Retina (tissue), 1 donor: Measurements from ENCODE around the gene EPM2A.
"Not testable (repeated sequence)": the region's sequence is repeated elsewhere in the genome, so short reads cannot be mapped to it uniquely, and the experiment has no call there.

Source experiments
- DNase-seq: peaks from one replicate; pipeline ENCODE4 v3.0.0-alpha.2; 2016

EPM2A gene

DNA sequence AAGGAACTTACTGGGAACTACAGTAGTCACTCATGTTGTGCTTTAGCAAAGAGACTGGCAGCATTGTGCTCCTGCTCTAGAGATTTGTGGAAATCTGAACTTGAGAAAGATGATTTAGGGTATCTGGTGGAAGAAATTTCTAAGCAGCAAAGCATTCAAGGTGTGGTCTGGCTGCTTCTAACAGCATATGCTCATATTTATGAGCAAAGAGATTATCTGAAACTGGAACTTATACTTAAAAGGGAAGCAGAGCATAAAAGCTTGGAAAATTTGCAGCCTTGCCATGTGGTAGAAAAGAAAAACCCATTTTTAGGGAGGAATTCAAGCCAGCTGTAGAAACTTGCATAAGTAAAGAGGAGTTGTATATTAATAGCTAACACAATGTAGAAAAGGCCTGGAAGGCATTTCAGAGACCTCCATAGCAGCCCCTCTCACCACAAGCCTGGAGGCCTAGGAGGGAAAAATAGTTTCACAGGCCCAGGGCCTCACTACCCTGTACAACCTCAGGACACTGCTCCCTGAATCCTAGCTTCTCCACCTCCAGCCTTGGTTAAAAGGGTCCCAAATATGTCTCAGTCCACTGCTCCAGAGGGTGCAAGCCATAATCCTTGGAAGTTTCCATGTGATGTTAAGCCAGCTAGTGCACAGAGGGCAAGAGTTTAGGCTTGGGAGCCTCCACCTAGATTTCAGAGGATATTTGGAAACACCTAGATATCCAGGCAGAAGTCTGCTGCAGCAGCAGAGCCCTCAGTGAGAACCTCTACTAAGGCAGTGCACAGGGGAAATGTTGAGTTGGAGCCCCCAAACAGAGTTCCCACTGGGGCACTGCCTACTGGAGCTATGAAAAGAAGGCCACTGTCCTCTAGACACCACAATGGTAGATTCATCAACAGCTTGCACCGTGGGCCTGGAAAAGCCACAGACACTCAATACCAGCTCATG lies 6.6 kb downstream of the EPM2A start:
- no peak for DNase-seq

DNA sequence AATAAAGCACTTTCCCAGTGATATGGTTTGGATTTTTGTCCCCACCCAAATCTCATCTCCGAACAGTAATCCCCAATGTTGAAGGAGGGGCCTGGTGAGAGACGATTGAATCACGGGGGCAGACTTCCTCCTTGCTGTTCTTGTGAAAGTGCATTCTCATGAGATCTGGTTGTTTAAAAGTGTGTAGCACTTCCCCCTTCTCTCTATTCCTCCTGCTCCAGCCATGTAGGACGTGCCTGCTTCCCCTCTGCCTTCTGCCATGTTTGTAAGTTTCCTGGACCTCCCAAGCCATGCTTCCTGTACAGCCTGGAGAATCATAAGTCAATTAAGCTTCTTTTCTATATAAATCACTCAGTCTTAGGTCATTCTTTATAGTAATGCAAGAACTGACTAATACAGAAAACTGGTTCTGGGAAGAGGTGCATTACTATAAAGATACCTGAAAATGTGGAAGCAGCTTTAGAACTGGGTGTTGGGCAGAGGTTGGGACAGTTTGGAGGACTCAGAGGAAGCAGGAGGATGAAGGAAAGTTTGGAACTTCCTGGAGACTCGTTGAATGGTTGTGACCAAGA lies 7.4 kb downstream of the EPM2A start:
- no peak for DNase-seq

DNA sequence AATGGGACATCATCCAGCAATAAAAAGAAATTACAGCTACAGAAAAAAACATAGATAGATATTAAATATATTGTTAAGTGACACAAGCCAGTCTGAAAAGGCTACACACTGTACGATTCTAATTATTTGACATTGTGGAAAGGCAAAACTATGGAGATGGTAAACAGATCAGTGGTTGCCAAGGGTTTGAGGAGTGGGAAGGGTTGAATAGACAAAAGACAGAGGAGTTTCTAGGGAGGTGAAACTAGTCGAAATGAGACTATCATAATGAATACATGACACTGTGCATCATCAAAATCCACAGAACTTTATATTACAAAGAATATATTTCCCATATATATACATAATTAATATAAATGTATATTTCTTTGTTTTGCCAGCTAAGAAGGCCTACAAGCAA lies 9.8 kb downstream of the EPM2A start:
- DNase-seq: no peak

DNA sequence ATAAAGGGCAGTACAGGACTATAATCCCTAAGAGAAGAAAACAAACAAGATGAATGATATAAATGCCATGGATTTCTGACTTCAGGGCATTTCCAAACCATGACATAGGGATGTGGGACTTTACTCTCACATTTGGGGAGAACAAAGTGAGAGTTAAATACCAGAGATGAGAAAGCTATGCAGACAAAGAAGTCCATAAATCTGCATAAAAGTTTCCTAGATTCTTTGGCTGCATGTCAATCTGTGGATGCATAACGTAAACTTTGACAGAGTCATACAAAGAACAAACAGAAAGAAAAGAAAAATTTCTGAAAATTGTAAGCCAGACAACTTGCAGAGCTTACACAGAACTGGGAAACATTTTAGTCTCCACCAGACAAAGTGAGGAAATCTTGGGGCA lies 11.7 kb downstream of the EPM2A start:
- no peak for DNase-seq

DNA sequence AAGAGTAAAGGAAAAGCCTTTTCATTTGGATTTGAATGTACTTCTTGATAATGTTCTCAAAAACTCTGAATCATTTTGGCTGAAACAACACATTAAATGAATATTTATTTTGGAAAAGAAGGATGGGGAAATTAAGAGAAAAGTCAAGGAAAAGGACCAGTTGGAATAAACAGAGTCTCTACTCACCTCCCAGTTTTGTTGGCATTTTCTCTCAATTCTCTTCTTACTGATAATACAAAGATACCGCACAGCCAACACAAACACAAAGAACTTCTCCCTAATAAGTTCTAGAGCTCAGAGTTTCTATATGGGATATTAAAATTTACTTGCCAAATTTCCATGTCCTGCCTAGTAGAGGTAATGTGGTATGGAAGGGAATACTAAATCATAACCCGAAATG lies 13.1 kb downstream of the EPM2A start:
- no peak for DNase-seq

DNA sequence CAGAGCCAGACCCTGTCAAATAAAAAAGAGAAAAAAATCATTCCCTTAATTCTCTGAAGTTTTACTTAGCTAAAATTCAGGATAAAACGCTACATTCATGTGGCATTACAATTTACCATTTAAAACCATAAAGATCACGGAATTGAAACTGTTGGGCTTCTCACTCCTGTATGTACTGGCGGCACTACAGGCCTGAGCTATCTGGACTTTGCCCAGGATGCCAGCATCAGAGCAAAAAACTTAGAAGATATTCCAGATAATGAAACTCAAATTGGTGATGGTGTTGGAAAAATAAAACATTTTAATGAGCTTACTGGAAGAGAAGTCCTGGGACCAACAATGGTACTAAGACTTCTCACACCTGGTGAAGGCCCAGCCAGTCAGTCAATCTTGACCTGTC lies 14.2 kb downstream of the EPM2A start:
- DNase-seq: no peak

DNA sequence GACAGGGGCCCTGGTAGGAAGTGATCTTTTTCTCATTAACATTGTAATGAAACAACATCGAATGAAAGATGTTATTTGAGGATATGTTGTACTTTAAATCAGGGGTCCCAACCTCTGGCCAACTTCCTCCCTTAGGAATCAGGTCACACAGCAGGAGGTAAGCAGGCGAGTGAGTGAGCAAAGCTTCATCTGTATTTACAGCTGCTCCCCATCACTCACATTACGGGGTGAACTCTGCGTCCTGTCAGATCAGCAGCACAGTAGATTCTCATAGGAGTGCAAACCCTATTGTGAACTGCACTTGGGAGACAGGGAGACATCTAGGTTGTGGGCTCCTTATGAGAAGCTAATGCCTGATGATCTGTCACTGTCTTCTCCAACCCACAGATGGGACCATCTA lies 19.9 kb downstream of the EPM2A start:
- no peak for DNase-seq

DNA sequence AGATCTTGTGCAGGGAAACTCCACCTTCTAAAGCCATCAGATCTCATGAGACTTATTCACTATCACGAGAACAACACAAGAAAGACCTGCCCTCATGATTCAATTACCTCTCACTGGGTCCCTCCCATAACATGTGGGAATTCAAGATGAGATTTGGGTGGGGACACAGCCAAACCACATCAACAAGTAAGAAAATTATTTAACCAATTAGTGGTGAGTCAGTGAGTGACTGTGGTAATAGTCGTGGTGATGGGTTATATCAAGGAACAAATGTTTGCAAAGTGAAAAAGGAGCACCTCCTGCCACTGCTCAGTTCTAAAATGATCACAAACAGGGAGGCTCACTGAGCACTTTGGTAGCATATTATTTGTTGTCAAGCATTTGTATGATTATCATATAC lies 20.6 kb downstream of the EPM2A start:
- DNase-seq: no peak

DNA sequence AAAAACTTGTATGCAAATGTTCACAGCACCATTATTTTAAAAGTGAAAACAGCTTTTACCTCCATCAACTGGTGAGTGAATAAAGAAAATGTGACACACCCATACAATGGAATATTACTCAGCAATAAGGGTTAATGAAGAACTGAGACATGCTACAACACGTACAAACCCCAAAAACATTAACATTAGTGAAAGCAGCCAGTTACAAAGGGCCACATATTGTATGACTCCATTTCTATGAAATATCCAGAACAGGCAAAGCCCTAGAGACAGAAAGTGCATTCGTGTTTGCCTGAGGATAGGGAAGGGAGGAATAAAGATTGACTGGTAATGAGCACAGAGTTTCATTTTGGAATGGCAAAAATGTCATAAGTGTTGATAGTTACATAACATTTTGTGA lies 21.5 kb downstream of the EPM2A start:
- DNase-seq: no peak

DNA sequence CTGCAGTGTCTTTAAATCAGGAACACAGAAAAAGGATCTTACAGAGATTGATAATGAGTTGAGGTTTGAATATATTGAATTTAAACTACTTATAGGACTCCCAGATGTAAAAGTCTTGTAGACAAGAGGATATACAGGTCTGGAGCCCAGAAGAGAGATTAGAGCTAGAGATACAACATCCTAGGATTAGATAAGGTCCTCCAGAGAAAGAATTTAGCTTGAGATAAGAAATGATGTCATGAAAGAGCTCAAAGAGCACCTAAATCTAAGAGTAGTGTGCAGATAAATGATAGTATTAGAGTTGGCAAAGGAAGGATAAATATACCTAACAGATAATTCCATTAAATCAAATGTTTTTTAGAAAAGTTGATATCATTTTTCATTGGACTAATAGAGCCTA lies 23.9 kb downstream of the EPM2A start:
- no peak for DNase-seq

DNA sequence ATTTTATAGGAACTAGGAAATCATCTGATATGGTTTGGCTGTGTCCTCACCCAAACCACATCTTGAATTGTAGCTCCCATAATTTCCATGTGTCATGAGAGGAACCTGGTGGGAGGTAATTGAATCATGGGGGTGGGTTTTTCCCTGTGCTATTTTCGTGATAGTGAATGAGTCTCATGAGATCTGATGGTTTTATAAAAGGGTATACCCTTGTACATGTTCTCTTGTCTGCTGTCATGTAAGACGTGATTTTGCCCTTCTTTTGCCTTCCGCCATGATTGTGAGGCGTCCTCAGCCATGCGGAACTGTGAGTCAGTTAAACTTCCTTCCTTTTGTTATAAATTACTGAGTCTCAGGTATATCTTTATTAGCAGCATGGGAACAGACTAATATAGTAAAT lies 27.9 kb downstream of the EPM2A start:
- no peak for DNase-seq

DNA sequence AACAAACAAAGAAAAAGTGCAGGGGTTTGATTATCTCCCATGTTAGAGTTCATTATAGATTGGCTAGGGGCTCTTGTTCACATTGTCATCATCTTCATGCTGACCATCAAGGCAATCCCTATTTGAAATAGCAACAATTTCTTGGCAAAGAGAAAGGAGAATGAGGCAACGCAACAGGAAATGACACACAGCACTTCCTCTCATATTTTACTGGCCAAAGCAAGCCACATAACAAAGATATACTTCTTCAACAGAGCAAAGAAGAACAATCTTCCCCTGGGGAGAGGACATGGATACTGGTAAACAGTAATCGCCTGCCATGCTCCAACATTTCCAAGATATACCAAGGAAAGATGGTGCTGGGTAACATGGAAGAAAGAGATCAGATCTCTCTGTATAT lies 29.8 kb downstream of the EPM2A start:
- no peak for DNase-seq

DNA sequence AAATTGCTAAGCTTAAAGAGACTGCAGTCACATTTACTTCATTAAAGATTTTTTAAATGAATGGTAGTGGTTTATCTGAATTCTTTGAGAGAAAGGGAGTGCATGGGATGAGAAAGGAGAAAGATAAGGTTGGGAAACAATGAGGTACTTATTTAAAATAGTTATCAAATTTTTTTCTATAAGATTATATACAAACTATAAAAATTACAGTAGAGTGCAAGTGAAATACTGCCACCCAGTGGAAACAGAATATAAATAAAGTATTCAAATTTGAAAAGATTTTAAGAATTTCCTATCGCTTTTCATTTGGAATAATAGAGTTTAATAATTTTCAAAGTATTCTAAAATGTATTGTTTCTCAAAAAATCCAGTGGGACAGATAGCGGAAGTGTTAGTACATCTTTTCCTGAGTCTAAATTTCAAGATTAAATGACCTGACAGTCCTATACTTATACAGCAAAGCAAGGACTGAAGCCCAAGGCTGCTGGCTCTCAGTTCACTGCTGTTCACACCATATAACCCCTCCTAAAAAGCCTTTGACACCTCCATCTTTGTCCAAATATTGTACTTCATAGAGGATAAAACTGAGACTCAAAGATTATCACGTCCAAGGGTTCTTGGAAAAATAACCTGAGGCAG lies 31.1 kb downstream of the EPM2A start:
- DNase-seq: no peak

DNA sequence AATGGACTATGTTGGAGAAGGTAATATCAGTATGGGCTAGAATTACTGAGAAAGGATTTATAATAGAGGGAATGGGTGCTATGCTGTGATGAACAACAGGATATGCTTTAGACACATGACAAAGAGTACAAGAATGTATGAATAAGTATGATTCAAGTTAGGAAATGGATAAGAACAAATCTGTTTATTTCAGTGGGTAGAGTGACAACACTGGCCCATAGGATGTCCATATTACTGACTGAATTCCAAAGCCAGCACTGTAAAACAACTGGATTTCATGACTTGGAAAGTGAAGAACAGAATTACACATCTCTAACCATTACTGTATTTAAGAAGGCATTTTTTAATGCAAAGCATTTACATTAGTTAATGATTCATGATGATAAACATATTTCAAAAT lies 35.9 kb downstream of the EPM2A start:
- DNase-seq: no peak

DNA sequence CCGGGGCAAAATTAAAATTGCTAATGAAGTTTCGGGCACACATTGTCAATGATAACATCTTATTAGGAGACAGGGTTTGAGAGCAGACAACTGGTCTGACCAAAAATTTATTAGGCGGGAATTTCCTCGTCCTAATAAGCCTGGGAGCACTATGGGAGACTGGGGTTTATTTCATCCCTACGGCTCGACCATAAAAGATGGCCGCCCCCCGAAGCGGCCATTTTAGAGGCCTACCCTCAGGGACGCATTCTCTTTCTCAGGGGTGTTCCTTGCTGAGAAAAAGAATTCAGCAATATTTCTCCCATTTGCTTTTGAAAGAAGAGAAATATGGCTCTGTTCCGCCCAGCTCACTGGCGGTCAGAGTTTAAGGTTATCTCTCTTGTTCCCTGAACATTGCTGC lies 37.9 kb downstream of the EPM2A start:
- DNase-seq: not testable (repeated sequence)

DNA sequence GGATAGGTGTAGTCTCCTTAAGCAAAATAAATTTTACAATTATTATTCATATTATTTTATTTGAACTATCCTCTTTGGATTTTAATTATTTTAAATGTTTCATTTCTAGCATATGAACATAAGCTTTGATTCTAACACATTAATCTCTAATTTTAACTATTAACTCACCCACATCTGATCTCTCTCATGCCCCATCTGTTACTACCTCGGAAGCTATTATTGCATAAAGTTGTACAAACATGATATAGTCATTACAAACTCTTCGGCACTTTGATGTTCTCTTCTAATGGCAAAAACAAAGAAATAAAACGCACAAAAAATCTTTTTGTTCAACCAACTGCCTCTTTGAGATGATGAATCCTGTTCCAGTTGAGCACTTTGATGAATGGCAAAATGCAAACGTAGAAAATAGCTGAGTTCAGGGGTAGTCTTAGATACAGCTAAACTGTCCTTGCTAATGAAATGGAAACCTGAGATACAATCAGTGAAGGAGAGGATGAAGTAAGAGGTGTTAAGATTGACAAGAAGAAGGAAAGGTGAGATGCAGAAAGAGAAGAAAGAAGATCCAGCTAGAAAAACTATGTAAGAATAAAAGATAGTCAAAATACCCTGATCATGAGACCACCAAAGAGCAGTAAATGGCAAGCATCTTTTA lies 41.1 kb downstream of the EPM2A start:
- DNase-seq: no peak

DNA sequence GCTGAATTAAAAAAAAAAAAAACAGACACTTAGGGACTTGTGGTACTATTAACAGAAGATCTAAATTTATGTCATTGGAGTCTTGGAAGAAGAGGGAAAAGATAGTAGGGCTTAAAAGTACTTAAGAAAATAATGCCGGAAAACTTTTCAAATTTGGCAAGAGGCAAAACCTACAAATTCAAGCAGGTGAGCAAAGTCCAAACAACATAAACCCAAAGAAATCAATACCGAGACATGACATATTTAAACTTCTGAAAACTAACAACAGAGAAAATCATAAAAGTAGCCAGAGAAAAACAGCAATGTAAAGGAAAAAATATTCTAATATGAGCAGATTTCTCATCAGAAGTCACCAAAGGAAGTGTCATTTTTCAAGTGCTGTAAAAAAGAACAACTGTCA lies 44.4 kb downstream of the EPM2A start:
- DNase-seq: no peak

DNA sequence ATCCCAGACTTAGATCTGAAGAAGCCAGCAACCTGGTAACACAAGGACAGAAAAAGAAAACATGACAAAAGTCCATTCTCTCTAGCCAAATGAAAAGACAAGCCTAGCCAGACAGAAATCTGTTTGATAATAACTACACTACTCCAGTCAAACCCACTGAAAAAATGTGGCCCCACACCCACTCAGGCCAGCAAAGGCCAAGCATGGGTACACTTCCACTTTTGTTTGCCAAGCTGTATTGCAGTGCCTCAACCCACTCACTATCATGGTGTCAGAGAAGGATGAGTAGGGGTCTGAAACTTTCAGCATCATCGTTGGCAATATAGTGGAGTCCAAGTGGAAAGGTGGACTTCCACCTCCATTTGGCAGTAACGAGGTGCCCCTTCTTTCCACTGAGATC lies 45.8 kb downstream of the EPM2A start:
- DNase-seq: no peak

DNA sequence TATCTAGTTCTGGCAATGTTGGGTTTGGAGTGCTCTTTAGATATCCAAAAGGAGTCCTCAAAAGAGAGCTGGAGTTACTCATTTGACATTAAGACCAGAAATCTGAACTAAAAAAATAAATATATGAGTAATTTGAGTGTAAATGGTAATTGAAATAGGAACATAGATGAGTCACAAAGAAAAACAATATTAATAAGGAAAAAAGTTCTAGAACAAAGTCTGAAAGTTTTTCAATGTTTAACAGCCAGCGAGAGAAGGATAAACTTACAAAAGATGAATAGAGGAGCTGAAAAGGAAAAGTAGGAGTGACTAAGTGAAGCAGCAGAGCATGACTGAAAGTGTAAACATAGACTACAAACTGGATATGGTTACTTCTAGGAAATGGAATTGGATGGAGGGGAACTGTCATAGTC lies 46.8 kb downstream of the EPM2A start:
- DNase-seq: no peak

DNA sequence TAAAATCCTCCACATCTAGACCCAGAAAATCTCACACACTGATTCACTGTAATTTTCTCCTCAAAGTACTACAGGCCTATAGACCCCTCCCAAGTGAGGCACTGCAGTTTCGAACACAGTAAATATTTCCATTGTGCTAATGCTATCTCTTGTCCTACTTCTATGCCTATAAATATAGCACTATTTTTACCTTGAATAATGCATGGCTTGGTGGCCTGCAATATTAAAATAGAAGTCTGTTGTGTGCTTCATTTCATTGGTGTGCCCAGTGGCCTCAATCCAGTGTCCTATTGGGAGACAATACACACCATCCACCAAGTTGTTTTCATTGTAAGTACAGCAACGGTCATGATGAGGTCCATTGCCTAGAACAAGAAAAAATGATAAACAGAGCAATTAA lies 49.4 kb downstream of the EPM2A start:
- no peak for DNase-seq

DNA sequence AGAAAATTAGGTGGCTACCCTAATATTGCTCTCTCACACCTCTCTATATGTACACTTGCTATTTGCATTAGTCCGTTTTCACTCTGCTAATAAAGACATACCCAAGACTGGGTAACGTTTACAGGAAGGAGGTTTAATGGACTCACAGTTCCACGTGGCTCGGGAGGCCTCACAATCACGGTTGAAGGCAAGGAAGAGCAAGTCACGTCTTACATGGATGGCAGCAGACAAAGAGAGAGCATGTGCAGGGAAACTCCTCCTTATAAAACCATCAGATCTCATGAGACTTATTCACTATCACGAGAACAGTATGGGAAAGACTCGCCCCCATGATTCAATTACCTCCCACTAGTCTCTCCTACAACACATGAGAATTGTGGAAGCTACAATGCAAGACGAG lies 53.4 kb downstream of the EPM2A start:
- no peak for DNase-seq

DNA sequence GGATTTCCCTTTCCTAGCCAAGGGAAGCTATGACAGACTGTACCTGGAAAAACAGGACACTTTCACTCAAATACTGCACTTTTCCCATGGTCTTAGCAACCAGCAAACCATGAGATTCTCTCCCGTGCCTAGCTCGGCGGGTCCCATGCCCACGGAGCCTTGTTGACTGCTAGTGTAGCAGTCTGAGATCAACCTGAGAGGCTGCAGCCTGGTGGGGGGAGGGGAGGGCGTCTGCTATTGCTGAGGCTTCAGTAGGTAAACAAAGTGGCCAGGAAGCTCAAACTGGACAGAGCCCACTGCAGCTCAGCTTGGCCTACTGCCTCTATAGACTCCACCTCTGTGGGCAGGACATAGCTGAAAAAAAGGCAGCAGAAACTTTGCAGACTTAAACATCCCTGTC lies 61.8 kb downstream of the EPM2A start:
- no peak for DNase-seq

DNA sequence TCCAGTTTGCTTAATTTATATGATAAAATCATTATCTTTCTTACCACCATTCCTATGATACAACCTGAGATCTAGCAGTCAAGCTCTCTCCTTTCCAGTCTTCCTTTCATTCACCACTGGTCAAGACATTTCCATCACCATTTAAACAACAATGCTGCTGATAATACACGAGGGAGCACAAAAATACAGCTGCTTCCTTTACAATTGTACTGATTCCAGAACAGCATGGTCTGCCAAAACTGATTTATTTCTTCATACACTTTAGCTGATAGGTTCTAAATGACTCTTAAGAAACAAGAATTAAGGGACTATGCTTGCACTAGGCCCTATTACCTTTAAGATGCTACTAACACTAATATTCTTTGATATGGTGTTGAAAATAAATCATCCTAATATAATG lies 65.0 kb downstream of the EPM2A start:
- DNase-seq: no peak

DNA sequence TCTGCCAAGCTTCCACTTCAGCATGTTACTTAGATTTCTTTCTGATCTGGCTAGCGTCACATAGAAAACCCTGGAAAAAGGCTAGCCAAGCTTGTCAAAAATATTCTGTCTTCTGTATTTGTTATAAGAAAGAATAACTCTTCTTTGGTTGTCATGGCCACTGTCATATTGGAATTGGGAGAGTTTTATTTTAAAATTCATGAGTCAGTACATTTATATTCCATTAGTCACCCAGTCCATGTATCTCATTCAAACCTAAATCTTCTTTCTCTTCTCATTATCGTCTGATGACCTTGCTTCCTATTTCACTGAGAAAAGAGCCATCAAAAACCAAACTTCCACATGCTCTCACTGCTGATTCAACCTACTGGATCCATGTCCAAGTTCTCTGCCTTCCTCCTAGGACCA lies 65.7 kb downstream of the EPM2A start:
- no peak for DNase-seq
